Right ventricle myocardium superior (tissue), 1 donor: ENCODE data around the gene ATP5F1A. TPM values are rescaled to one million over a fixed set of nuclear protein-coding genes. Genes with fewer than 3 reads are reported as not detected.

ENCODE experiments used
- ATAC-seq: fragments of 200-7000 bp; cut with Tn5 transposase; one replicate; pipeline ENCODE4 v1.9.1; 2020; ENCODE audit warnings: mild to moderate bottlenecking; ENCODE audit not compliant: poor library complexity
- DNase-seq: peaks from one replicate; pipeline ENCODE4 v3.0.0-alpha.2; 2020
- intact Hi-C: fragments of 100-400 bp; cut with DNase I; formaldehyde crosslinking; loops from one replicate; pipeline ENCODE4 v1.11.2; 2022
- total RNA-seq: library from RNA; stranded (reverse); fragmentation: NEBNext Ultra II Directional; extraction: Animal tissue kit (Norgen Biotek cat#: 25700); gene quantifications from one replicate; pipeline ENCODE4 v1.2.1, GENCODE V29; 2021
- donor health status: DM: no; HTN: yes; CAD: no; lungs with severe emphysema.

Gene ATP5F1A
- total RNA-seq, 1 donor from 2014 or later: 1,824 TPM

- no peak for ATAC-seq
- no peak for DNase-seq
- intact Hi-C loops: no loop called here
These were observed 13.7 kb downstream of the ATP5F1A start for GRCh38 chr18:46084431-46084830.

GRCh38 chr18:46080156-46080555 lies 17.9 kb downstream of the ATP5F1A start:
- no peak for DNase-seq
- intact Hi-C loops: no loop called here
- no peak for ATAC-seq

- no peak for ATAC-seq
- DNase-seq: no peak
- intact Hi-C loops: no loop called here
These were observed 18.8 kb downstream of the ATP5F1A start for GRCh38 chr18:46079336-46079735.

- ATAC-seq (peak; percentile 48), DNase-seq (peak; percentile 13)
- intact Hi-C loops: no loop called here
These were observed 24.4 kb downstream of the ATP5F1A start for GRCh38 chr18:46073474-46074331.

- intact Hi-C loops: no loop called here
- ATAC-seq (no peak), DNase-seq (peak; percentile 30)
These were observed 25.1 kb downstream of the ATP5F1A start for GRCh38 chr18:46072959-46073358.

- intact Hi-C loops: no loop called here
- DNase-seq: no peak
- ATAC-seq: peak; percentile 3
These were observed 25.7 kb downstream of the ATP5F1A start for GRCh38 chr18:46072376-46072867.

- intact Hi-C loops: no loop called here
- ATAC-seq: peak; percentile 82
- peak; percentile 87 for DNase-seq
These were observed 26.3 kb downstream of the ATP5F1A start, which contains the start of gene PSTPIP2 for GRCh38 chr18:46071653-46072375. Gene PSTPIP2, minus strand, starts transcription at chr18:46072260. Its CDS starts 72 bp downstream, at chr18:46072188.

GRCh38 chr18:46070815-46071652 lies 27.1 kb downstream of the ATP5F1A start:
- DNase-seq (peak; percentile 40), ATAC-seq (peak; percentile 1)
- intact Hi-C loops: no loop called here

- ATAC-seq (no peak), DNase-seq (no peak)
- intact Hi-C loops: no loop called here
These were observed 27.9 kb downstream of the ATP5F1A start for GRCh38 chr18:46070232-46070631.

- intact Hi-C loops: no loop called here
These were observed 28.6 kb downstream of the ATP5F1A start for GRCh38 chr18:46069524-46069923.

GRCh38 chr18:46068763-46069162 lies 29.3 kb downstream of the ATP5F1A start:
- intact Hi-C loops: no loop called here
- ATAC-seq (no peak), DNase-seq (no peak)

More at GRCh38 chr18:46069524-46069923, 28.6 kb downstream of the ATP5F1A start:
- ATAC-seq (no peak), DNase-seq (no peak)

- DNase-seq (no peak), ATAC-seq (no peak)
- intact Hi-C loops: no loop called here
These were observed 30.6 kb downstream of the ATP5F1A start for GRCh38 chr18:46067438-46068007.

- intact Hi-C loops: no loop called here
- ATAC-seq (no peak), DNase-seq (no peak)
These were observed 35.3 kb downstream of the ATP5F1A start for GRCh38 chr18:46062781-46063180.

GRCh38 chr18:46061796-46062195 lies 36.3 kb downstream of the ATP5F1A start:
- ATAC-seq (no peak), DNase-seq (no peak)
- intact Hi-C loops: no loop called here

GRCh38 chr18:46061387-46061786 lies 36.7 kb downstream of the ATP5F1A start:
- DNase-seq: no peak
- ATAC-seq: no peak
- intact Hi-C loops: no loop called here

GRCh38 chr18:46060359-46060841 lies 37.7 kb downstream of the ATP5F1A start:
- ATAC-seq (no peak), DNase-seq (no peak)
- intact Hi-C loops: no loop called here

GRCh38 chr18:46055838-46056230 lies 42.3 kb downstream of the ATP5F1A start:
- intact Hi-C loops: no loop called here
- ATAC-seq (no peak), DNase-seq (no peak)
